Stimulated activated CD8-positive, alpha-beta memory T cell treated with anti-CD3 and anti-CD28 coated beads, Interleukin-4, amount 100 ng/mL, for 24 hours (primary cell): ENCODE measurements around the gene ABCF2.

Source experiments
- DNase-seq: peaks from one replicate; pipeline ENCODE4 v3.0.0-alpha.2; 2020; ENCODE audit warnings: low read depth

The ABCF2 gene

DNA sequence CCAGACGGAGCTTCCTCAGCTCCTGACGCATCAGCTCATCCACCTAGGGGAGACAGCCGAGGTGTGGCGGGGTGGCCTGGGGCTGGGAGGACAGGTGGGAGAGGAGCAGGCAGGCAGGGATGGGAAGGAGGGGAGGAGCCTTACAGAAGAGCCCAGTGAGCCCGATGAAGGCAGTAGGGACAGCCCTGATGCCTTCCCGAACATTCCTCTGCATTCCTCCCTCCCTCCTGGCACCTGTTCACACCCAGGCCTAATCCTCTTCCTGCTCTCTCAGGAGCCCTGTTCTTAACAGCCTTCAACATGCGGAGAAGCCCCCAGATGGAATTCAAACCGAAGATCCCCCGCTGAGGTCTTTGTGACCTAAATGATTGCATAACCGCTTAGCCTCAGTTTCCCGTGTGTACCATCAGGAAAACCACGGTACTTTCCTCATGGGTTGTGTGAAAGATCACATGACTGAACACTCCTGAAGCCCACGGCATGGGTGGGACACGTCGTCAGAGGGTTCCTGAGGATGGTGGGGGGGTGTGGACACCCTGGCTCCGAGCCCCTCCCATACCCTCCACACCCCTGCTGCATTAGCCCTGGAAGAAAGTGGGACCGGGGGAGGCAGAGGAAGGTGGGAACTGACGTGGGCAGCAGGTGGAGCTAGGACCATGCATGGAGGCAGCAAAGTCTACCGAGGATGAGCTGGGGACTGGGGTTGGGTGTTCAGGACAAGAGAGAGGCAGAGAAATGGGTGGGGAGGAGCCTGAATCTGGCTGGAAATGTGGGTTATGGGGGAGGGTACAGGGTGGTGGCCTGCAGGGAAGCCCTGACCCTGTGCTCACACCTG is 31.2 kb downstream of the ABCF2 start:
- DNase-seq, result no peak

DNA sequence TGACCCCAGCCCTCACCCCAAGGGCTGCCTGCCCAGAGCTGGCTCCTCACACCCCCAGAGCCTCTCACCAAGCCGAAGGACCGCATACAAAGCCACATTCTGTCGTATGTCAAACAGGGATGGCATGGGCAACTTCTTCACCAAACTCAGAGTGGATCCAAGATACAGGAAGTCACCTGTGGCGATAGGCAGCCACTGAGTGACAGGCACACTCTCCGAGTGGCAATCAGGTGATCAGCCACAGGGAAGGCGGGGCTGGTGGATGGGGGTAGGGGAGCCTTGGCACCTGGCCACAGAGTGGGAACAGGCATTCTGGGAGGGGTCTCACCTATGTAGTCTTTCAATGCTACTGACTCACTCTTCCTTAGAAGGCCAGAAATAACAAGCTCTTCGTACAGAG is 32.8 kb downstream of the ABCF2 start:
- no peak for DNase-seq

DNA sequence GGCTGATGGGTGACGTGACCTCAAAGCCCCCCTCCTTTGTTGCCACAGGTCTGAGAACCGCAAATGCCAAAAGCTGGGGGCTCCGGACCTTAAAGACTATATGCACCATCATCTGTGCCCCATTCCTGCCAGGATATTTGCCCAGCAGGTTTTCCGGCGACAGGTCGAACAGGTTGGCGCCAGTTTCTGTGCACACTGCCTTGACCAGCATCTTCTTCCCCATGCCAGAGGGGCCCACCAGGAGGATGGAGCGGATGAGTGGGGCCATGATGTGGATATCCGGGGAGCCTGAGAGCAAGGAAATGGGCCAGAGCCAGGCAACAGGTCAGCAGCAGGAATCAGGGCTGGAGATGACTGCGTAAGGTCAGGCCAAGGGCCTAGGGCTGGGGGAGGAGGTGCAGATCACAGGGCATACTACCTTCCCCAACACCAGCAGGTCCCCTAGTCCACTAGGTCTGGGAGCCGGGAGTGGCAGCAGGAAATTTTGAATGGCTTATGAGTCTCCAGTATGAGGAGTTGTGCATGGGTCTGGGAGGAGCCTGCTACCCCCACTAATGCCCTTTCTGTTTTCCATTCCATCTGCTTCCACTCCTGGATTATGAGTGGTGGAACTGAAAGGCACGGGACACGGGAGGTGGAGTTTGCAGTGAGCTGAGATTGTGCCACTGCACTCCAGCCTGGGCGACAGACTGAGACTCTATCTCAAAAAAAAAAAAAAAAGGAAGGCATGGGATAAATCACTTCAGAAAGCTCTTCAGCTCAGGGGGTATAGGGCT is 33.6 kb downstream of the ABCF2 start:
- DNase-seq, result no peak

DNA sequence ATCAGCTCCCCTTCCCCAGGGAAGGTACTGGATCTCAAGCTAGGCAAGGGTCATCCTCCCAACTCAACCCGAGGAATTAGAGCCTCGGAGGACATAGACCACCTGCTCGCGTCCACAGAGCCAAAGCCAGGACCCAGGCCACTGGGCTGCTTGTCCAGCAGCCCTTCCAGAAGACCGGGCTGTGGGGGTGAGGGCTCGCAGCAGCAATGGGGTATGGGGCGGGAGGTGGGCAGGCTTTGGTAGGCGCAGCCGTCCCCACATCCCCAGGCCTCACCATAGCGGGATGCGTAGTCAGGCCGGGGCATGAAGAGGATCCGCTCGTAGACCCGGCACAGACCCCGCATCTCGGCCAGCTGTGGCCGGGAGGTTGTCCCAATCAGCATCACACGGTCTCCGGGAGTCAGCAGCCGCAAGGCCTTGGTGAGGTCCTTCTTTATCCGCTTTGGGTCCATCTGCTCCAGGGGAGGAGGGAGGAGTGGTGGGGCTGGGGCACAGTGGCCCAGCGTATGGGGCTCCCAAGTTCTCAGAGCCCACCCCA is 34.9 kb downstream of the ABCF2 start:
- no peak for DNase-seq

DNA sequence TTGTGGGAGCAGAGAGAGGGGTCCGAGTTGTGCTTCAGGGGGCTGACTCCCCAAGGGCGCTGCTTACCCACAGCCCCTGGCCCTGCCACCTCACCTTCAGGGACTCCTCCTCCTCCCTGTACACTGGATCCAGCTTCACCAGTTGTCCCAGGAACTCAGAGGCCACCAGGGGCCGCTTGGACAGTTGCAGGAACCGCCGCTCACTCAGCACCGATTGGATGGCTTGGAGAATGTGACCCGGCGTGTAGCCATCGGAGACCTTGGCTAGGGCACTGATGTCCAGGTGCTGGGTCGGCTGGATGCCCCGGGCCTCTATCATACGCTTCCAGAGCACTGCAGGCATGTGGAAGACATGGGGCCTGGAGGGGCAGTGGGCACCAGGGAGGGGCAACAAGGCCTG is 35.5 kb downstream of the ABCF2 start:
- DNase-seq, result no peak

DNA sequence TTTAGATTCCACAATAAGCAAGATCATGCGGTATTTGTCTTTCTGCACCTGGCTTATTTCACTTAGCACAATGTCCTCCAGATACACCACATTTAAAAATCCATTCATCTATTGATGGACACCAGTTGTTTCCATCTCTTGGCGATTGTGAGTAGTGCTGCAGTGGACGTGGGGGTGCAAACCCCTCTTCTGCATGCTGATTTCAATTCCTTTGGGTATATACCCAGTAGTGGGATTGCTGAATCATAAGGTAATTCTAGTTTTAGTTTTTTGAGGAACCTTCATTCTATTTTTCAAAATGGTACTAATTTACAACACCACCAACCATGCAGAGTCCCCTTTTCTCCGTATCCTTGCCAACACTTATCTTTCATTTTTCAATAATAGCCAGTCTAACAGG is 38.0 kb downstream of the ABCF2 start:
- DNase-seq, result no peak

DNA sequence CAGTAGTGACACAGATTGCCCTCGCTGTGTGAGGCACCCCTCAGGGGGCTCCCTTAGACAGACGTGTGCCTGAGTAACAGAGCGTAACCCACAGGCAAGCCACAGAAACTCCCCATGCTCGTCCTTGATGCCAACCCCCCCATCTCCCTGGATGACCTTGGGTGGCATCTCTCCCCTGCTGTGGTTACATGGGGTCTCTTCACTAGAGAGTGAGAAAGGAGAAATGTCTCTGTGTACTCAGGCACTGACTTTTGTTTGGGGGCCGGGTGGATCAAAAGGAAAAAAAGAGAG is 38.8 kb downstream of the ABCF2 start:
- no peak for DNase-seq

DNA sequence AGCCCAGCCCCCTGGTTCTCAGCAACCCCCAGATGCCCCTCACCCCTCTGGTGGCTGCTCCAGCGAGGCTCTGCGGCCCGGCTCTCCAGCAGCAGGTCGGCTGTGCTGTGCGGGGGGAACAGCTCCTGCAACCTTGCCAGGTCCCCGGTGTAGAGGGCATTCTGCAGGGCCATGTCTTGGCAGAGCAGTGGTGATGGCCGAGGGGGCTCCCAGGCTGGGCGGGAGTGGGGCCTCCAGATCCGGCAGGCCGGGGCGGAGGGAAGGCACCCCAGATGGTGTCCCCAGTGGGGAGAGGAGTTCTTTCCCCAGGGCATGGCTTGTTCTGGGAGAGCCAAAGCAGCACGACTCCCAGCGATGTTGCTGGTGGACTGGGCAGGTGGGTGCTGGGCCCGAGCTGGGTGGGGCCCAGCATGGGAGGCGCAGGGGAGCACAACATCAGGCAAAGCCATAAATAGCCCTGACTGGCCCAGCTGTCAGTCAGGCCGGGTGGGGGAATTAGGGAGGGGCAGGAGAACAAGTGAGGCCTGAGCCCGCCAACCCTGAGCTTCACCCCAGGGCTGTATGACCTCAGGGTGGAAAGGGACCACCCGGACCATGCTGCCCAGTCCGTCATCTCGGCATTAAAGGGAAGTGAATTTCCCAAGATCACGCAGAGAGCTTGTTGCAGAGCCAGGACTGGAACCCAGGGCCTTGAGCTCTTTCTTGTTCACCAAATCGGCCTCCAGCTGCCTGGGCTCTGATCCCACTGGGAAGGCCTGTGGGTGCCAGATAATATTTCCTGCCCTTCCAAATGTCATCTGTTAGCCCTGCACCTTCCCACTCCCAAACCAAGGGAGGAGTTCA is 39.4 kb downstream of the ABCF2 start:
- DNase-seq, result no peak

DNA sequence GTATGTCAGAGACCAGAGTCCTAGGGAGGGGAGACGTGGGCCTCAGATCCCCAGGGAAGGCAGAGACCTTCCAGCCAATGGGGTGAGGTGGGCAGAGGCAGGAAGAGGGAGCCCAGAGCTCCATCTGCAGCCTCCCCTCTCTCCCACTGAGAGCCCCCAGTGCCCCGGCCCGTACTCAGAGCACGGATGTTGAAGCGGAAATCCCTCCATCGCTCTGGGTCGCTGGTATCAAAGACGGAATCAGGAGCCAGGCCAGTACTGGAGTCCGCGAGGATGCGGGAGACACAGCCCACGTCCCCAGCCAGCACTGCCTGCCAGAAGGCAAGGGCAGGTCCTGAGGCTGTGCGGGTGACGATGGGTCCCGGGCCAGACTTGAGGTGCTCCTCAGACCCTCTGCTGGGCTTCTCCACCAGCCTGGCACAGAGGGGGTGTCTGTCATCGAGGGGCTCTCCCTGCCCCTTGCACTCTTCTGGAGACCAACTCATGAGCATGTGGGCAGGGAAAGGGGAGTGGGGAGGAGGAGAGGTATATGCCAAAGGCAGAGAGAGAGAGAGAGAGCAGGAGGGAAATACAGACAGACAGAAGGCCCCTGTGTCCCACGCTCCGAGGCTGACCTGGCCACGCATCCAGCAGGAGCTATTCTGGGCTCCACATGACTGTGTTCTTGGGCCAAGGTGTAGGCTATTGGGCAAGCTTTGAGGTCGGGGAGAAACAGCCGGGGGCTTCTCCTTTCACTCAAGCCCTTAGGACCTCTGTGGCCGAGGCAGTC is 40.2 kb downstream of the ABCF2 start, which contains the start of gene ASB10:
ASB10 (minus strand) TSS at position 611 of the 769 bp plus-strand sequence; CDS start at position 491, 120 bp downstream.
- DNase-seq, result no peak

DNA sequence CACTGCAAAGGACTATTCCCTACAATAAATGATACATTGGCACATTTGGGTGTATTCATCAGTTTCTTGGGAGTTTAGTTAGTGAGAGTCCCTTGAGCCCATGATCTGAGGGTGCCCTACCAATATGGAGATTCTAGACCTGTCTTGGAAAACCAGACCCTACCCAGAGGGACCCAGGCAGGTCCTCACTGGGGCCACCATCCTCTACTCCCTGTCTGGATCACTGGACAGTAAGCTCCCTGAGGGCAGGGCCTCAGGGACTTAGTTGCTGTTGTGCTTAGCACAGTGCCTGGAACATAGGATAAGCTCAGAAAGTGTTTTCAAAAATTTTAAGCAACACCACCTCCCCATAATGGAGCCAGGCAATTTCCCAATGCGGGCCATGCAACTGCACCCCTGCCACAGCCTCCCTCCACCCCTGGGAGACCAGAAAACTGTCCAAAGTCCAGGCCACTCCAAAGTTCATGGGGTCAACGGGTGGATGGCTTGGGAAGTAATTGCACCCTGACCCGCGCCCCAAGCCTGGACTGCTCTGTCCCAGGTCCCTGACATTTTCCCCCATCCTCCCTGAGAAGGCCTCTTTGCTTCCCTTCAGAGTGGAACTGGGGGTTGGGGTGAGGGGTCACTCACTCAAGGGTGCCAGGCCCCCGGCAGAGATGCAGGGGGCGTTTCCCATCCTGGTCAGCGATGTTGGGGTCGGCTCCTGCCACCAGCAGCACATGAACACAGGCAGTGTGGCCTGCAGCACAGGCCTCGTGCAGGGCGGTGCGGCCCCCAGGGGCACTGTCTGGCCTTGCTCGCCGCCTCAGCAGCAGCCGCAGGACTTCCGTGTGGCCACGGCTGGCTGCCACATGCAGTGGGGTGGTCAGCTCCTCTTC is 41.0 kb downstream of the ABCF2 start:
- no peak for DNase-seq

DNA sequence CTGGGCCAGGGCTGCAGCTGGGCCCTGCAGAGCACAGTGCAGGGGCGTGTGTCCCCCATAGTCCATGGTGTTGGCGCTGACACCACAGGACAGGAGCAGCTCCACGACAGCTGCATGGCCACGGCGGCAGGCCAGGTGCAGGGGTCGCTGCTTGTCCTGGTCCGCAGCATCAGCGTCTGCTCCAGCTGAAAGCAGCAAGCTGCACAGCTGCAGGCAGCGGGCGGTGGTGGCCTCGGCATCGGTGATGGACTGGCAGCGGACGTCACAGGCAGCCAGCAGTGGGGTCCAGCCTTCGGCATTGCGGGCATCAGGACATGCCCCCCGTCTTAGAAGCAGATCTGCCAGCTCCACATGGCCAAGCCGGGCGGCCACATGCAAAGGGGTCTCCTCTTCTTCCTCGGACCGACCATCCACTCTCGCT is 46.0 kb downstream of the ABCF2 start:
- DNase-seq, result no peak

DNA sequence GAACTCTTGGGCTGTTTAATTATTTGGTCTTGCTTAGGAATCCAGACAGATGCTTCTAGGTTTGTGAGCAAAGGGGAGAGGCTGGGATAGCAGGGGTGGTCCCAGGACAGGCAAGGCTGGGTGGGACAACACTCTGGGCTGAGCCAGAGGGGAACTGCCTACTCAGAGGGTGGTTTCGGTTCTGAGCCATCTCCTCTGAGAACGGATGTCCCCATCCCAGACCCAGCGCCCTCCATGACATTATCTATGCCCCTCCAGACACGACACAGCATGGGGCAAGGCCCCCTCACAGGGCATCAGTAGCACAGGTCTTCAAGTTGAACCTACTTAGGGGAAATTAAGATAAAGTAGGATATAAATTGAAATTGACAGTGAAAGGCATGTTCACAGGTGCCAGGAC is 47.1 kb downstream of the ABCF2 start:
- no peak for DNase-seq

DNA sequence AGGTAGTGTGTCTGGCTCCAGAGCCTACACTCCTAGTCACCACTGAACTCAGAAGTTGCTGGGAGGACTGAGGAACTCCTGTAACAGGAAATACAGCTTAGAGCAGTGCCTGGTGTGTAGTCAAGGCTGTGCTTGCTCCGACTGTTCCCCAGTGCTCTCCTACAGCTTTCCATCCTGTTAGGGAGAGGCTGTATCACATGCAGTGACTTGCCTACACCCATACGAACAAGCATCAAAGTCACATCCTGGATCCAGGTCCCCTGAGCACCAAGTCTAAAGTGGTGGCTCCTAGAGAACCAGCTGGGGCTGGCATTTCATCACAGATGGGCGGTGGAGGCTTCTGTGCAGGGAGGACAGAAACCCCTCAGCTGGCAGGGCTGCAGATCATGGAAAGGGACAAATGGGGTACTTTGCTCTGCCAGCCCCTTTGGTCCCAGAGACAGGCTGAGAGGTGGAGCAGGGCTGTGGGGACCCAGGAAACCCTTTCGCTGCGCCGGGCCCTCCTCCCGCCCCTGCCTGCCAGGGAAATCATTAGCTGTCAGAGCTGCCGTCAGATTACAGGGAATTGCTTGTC is 47.6 kb downstream of the ABCF2 start:
- no peak for DNase-seq

DNA sequence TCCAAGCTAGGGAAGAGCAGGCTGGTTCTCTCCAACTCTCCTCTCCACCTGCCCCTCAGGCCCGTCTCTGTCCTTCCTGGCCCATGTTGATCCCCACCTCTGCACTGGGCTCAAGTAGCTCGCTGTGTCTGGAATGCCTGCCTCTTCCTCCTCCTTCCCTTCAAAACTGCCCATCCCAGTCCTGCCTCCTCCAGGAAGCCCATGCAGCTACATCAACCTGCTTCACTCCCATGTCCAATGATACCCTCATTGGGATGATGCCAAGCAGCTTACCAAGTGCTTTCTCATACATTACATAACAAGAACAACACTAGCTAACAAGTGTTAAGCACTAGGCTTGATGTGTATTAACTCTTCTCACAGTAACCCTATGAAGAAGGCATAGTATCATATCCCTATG is 48.2 kb downstream of the ABCF2 start:
- DNase-seq, result no peak

DNA sequence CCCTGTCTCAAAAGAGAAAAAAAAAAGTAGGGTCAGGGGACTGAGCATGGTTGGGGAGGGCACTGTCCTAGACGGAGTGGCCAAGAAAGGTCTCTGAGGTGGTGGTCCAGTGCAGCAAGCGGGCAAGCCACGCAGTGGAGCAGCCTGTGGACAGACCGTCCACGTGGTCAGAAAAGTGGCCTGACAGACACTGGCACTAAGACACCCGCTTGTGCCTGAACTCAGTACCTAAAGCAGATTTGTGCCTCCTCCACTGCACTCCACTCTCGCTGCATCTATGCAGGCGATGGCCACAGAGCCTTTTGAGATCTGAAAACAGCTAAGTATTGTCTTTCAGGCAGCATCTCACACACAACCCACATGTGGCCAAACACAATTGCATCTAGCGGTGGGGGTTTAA is 48.8 kb downstream of the ABCF2 start:
- no peak for DNase-seq

DNA sequence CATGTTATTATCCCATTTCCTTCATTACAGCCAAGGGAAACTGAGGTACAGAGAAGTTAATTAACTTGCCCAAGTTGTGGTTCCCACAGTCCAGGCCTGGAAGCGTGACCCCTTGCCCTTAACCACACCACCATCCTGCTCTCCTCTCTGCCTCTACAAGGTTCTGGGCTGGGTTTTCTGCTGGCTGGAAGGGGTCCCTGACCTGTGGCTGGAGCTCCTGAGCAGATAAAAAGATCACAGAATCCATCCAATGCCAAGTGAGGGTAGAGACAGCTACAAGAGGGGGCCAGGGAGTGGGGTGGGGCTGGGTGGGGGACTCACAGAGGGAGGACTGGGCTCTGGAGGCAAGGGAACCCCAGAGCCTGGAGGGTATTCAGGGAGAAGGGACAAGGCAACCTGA is 49.7 kb downstream of the ABCF2 start:
- DNase-seq, result no peak

DNA sequence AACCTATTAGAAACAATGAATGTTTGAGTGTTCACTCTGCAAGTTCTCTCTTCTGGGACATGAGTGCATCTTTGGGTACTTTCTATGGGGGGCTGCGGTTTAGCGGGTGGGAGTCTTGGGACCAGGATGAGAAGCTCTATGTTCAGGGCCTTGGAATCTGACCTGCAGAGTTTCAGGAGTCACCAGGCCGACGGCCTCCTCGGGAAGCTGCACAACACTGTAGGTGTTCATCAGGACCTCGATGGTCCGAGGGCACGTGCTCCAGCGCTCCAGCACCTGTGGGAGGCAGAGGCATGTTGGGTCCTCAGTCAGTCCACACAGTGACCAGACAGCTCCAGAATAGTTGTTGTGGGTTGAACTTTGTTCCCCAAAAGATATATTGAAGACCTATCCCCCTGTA is 50.6 kb downstream of the ABCF2 start:
- no peak for DNase-seq

DNA sequence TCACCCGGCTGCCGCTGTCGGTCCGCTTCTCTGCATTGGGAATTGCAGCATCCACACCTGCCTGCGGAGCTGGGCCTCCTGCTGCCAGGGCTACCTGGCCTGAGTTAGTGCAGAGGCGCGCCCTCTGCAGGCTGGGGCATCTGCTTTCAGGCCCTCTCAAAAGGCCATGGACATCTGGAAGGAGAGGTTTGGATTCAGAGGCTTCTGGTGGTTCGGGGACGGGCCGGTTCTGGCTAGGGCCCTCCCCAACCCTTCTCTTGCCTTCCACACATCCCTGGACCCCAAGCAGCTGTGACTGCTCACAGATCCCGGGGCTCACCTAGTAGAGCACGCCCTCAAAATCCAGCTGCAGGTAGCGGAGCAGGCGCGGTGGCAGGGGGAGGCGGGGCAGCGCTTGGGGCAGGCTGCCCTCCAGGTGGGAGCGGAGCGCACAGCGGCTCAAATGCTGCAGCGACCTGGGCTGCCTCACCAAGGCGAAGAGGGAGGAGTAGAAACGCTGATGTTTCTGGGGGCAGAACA is 51.2 kb downstream of the ABCF2 start:
- DNase-seq, result no peak

DNA sequence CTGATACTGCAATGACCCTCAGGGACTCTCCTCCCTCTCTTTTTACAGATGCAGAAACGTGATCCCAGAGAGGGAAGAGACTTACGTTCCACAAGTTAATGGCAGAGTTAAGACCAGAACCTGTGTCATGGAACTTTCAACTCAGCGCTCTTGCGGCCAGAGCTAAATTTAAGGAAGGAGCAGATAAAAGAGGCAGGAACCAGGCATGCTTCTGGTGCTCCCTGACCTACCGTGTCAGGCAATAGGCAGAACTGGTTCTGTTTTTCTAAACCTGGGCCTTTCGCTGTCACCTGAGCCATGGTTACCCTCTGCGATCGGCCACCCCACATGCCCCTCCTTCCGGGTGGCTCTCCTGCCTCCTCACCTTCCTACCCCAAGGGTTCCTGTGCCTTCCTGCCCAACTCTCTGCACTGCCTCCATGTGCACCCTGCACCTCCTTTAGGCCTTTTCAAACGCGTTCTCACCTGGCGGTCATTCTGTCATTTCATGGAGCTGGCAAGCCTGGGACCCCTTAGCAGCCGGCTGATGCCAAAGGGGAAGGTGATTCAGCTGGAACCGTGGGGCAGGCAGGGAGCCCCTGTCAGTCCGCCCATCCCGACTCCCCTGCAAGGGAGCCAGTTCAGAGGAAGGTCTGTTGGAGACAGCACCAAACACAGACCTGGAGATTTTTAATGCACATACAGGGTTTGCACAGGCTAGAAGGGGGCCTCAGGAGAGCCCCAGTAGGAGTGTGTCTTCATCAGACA is 51.8 kb downstream of the ABCF2 start:
- no peak for DNase-seq
